COLO668 (cell line): Measurements from ENCODE around the gene CADPS2.
A peak's percentile ranks its signal among the peaks of the same experiment; 100 is the strongest.

Experiments
- DNase-seq: peaks from one replicate; lab custom pipeline; 2025; ENCODE audit not compliant: unreplicated experiment; lab: John Stamatoyannopoulos, UW

Gene CADPS2

DNA sequence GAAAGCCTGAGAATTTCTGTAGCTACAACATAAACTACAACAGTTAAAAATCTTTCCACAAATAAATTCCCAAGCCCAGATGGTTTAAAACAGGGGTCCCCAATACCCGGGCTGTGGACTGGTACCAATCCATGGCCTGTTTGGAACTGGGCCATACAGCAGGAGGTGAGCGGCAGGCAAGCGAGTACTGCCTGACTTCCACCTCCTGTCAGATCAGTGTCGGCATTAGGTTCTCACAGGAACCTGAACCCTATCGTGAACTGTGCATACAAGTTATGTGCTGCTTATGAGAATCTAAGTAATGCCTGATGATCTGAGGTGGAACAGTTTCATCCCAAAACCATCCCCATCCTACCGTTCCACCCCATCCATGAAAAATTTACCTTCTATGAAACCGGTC, 421.0 kb downstream of the CADPS2 start:
- no peak for DNase-seq

DNA sequence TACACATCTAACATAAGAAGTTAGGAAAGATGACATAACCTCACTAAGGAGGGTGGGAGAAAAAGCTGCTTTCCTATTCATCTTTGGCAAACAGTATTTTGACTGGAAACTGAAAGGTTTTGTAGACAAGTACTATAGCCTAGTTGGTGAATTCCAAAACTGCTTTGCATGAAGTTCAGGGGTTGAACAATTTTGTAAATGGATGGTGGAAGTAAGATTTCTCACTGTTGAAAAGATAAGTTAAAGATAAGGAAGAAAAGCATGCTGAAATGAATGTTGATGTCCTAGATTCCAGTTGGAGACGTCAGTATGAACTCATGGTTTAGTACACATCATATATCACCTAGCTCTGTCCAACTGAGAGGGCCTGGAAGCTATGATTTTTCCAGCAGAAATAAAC, 422.6 kb downstream of the CADPS2 start:
- no peak for DNase-seq

DNA sequence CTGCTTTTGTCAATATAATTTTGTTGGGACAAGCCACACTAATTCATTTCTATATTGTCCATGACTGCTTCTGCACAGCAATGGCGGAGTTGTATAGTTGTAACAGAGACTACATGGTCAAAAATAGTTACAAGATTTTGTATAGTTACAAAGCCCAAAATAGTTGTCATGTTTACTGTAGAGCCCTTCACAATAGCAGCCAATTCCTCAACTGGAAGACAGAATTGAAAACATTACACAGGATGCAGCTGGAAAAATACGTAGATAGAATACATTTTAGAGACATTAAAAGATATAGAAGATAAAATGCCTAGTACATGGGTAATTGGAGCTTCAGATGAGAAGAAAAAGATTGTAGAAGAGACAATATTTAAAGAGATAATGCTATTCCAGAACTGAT, 425.3 kb downstream of the CADPS2 start:
- DNase-seq, result no peak

DNA sequence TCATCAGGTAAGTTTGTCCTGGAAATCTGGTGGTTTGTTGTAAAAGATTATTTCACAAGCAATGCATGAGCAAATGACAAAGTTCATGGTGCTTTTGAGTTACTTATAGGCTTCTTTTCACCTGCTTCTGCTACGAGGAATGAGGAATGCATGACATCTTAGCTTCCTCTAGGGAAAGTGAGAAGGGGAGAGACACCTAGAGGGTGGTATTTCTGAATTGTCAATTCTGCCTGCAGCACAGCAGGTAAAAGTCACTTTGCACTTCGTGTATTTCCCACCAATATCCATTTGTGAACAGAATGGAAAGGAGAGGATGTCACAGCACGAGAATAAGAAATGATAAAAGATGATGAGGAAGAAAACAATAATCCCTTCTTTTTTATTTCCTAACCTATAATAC, 428.3 kb downstream of the CADPS2 start:
- DNase-seq, result no peak

DNA sequence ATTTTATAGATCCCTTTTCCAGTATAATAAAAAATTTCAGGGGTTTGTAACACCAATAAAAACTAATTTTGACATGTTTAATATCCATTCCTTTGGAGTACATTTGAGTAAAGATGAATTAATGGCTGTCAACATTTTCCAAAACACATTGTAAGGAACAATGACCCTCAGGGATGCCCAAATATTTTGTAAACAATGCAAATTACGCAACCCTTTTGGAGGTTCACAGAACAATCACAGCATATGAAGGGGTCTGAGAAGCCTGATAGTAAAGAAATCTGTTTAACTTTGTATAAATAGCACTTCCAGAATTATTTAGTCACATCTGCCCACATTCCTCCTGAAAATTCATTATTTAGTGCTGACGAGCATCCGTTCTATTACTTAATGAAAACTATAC, 428.9 kb downstream of the CADPS2 start:
- DNase-seq, result no peak

DNA sequence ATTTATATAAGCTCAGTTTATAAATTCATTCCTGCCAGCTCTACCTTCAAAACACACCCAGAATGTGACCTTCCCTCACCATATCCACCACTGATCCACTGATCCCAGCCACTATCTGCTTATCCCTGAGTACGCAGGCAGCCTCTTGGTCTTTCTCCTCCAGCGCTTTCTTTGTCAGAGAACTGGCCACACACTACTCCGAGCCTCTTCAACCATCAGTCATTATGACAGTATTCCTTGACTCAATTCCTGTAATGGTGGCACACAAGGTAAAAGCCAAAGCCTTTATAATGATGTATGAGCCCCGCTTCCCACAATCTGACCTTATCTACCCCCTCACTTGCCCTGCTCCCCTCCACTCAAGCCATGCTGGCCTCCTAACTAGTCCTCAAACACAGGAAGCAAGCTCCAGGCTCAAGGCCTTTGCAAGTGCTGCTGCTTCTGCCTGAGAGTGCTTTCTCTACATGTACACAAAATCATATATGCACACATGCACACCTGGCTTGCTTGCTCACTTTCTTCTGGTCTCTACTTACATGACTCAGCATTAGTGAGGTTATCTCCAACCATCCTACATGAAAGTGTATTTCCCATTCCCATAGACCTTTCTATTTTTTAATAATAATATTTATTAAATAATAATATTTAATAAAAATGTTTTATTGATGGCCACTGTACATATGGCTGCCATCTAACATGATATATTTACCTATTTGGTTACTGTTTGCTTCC, 431.3 kb downstream of the CADPS2 start:
- DNase-seq, result peak; percentile 25

DNA sequence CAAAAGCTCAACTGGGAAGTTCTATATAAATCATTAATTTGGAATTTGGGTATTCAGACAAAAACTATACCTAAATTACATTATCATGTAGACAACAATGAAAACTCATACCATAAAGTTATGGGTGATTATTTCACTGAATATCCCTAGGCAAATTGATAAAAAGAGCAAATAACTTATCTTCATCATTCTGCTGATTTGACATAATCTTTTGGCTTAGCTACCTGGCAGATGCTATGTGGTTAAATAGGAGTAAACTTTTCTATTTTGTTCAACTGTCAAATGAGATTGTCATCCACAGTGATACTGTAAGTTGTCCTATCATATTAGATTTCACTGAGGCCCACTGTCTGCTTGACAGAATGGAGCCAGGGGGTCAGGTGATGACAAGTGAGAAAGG, 432.8 kb downstream of the CADPS2 start:
- DNase-seq, result no peak

DNA sequence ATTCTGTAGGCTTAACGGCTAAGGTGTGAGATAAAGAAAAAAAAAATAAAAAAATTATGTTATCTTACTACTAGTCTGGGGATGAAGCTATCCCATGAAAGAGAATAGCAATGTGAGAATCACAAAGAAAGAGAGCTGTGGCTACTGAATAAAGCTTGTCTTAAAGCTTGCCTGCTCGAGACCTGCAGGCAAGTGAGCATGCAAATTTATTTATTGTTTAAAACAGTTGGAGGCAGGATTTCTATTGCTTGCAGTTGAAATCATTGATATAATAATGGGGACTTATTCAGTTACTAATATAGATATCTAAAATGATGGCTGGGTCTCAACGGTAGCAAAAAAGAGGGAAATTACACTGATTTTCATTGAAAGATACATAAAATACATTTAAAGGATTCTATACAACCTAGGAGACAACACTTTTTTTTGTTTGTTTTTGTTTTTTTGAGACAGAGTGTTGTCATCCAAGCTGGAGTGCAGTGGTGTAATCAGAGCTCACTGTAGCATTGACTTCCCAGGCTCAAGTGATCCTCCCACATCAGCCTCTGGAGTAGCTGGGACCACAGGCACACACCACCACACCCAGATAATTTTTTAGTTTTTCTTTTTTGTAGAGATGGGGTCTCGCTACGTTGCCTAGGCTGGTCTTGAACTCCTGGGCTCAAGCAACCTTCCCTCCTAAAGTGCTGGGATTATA, 437.2 kb downstream of the CADPS2 start:
- no peak for DNase-seq

DNA sequence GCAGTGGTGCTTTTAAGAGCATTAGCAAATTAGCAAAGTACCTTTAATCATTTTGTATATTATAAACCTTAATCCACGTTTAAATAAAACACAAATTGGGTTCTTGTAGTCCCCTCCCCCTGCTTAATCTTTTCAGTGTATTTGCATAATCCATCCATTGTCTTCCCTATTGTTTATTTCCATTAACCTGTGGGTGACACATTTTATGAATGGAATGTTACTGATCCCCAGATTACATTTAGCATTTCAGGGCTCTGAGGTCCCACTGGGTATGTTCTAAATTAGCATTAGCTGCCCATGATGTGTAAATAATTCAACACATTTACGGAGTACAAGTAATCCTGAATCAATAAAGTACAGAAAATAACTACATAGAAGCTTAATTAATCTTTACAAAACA, 443.3 kb downstream of the CADPS2 start:
- no peak for DNase-seq

DNA sequence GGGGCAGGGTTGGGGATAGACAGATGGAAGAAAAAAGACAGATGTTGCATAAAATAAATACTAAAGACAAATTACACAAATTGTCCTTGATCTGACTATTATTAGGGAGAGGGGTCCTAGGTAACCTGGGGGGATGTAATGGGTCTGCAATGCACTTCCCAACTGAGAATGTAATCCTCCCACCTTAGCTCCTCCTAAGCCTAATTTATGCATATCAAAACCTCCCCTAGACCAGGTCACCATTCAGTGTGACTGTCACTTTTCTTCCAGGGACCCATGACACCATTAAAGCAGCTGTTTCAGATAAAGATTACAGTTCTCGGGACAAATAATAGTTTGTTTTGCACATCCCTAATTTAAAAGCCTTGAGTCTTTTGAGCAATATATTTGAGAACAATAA, 447.8 kb downstream of the CADPS2 start:
- no peak for DNase-seq

DNA sequence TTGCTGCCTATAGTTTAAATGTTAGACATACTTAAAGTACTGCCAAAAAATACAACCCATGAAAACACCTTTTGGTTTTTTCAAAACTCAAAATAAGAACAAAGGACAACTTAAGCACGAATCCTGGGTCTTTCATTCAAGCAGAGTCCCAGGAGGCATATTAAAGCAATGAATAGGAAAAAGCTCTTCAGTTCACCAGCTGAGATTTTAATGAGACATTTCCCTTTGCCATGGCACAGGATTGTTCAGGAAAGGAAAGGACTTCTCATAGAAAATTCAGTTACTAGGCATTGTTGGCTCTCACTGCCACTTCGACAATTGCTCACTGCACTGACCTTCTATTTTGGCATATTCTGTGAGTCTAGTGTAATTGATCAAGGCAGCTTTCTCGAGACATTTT, 448.3 kb downstream of the CADPS2 start:
- DNase-seq, result no peak

DNA sequence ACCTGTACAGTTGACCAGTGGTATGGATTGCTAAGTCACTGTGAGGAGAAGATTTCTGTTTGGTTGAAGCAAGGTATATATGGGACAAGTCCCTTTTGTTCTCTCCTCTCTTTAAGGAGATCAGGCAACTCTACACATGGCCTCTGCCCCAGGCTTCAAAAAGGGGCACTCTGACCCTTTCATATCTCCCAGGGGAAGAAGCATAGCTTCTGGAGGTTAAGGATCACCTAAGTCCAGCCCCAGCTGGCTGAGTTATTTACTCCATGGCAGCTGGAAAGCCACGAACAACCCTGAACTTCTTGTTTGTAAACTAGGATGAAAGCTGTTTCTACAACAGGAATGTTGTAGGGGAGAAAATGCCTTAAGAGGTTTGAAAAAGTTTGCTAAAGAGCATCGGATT, 452.5 kb downstream of the CADPS2 start:
- no peak for DNase-seq

DNA sequence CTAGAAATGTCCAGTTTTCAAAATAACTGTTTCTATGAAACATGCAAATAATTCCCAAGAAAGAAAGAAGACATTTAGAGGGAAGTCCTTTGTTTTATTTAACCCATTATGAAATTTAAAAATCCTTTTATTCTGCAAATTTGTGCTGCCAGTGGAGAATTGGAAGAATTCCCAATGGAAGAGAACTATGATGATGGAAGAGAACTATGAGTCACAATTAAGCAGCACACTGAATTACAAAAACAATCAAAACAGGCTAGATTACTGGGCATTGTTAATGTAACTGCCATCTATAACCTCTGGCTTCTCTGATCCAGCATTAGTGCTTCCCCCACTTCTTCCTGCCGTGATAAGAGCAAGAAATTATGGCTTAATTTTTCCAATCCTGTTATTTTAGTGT, 455.6 kb downstream of the CADPS2 start:
- no peak for DNase-seq

DNA sequence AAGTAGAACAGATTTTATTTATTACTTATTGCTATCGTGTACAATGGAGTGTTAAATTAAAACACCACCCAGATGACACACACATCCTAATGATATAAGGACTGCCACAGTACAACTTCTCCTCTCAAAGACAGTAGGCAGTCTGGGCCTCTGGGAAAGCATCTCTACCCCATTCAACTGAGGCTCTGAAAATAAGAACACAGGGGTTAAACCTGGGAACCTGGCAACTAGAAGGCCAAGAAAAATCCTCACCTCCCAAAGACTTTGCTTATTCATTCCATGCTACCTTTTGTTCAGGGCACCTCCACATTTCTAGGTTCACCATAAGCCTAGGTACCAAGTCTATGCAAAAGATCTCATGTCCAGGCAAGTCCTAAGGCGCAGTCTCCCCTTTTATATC, 456.3 kb downstream of the CADPS2 start:
- no peak for DNase-seq

DNA sequence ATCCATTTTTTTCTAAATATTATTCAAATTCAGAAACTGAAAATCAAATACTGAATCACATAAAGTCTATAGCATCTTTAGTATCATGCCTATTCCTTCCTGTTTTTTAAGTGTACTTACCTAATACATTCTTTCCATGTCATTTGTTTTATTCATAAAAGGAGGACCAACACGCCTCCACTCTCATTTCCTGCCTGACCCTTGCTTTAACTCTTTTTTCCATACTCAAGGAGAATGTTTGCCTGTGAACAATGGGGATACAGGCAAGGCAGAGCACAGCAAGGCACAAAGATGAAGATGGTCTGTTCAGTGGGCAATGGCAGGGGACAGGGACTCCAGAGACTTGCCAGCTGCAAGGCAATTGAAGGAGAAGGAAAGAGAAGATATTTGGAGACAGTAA, 460.5 kb downstream of the CADPS2 start:
- no peak for DNase-seq

DNA sequence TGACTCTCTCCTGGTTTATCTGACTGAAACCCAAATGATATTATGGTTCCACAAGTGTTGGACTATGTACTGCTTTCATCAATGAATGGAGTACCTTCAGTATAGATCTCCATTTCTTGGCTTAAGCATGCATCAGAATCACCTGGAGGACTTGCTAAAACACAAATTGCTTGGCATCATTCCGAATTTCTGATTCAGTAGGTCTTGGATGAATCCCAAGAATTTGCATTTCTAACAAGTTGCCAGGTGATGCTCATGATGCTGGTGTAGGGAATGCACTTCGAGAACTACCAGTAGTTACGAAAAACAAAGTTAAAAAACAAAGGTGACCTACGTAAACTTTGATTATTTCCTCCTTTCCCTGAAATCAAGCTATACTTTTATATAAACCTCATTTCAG, 462.7 kb downstream of the CADPS2 start:
- no peak for DNase-seq

DNA sequence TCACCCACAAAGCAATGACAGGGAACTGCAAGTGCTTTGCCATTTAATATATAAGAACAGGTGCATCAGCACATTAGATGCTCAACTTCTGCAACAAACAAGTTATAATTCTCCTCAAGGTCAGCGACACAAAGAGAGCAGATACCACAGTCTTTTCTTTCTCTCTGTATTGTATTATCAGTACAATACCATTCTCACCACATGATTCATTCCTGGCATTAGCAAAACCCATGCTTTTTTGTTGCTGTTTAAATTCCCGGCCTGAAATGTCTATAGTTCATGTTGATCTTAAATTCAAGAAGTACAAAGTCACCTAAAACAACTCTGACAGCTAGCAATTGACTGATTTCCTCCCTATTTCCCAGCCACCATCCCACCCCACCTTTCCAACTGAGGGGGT, 469.9 kb downstream of the CADPS2 start:
- DNase-seq, result no peak

DNA sequence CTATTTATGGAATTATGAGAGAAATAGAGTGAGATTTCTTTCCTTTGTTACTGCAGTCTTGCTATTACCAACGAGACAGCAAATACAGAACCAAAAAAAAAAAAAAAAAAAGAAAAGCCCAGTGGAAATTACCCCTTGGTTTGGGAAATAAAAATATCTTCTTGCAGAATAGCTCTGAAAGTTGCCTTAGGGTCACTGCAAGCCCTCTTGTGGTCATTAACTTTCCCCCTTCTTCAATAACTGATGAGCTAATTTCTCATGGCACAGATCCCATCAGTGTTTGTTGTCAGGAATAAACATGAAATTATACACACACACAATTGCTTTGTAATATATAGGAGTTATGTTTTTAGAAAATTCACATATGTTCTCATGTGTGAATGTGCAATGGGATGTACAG, 470.8 kb downstream of the CADPS2 start:
- DNase-seq, result no peak

DNA sequence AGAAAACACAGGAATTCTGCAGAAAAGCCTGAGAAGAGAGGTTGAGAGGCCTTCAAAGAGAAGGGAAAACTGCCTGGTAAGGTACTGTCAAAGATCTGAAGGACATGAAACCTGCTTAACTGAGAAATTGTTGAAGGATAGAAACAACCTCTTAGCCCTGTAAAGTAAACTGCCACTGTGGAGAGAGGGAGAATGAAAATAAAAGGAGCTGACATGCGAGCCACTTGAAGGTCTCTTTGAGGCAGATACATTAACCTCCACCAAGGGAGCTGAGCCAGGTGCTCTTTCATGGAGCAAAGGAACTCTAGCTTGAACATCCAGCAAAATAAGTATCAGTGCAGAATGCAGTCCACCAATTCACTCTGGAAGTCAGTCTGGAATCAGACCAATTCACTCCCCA, 472.9 kb downstream of the CADPS2 start:
- DNase-seq, result no peak

DNA sequence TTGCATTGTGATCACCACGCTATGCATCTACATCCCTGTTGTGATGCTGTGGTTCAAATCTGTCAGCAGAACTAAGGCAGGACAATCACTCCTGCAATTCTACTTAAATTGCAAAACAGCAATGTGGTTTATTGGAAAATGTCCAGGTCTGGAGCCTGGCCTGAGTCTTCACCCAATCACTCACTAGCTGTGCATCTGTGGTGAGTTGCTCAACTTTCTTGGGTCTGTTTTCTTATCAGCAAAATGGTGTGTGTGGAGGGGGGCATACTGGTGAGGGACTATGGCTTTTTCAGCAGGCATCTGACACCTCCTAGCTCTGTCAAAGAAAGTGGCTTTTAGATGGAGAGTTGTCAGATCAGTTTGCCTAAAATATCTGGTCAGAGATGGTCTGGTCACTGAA, 473.4 kb downstream of the CADPS2 start:
- DNase-seq, result no peak

DNA sequence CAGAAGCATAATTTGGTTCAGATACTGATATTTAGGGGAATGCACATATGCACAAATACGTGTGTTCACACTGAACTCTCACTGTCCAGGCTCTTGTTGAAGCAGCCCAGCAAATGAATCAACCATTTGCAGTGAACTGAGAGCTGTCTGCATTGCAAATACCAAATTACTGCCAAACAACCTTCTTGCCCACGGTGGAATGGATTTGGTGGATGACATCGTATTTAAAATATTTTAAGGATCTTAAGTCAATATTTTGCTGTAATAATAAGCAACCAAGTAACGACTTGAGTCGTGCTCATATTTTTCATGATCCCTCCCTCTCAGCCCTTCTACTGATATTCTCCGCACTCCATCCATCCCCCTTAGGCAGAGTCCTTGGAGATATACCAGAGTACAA, 473.8 kb downstream of the CADPS2 start:
- DNase-seq, result no peak

DNA sequence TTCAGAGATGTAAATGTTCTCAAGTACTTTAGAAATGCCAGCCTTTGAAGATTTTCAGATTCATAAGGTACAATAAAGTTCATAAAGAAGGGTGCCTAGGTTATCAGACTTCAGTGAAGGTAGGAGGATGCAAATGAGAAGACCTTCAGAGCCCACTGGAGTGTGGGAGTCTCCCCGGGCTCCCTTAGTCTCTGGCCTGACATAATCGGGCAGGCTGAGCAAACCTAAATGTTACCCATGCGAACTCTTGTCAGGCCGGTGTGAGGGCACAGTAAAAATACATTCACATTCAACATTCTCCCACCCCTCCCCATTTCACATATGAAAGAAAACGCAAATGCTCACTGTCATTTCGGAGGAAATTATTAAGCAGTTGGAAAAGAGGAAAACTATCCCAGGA, 479.1 kb downstream of the CADPS2 start:
- DNase-seq, result no peak

DNA sequence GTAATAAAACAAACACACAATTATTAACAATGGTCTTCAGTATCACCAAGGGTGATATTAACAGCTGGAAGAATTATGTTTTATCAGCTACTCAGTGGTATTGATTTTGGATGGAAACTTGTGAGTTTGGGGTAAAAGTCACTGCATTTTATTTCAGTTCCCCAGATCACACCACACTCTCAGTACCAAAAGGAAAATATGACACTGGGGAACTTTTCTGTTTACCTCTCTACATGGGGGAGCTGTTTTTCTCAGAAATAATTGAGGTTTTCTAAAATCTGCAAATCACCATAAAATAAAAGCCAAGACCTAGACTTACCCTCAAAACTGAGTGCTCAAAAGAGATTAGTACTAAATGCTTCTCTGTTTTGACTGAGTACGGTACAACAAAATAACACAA, 483.1 kb downstream of the CADPS2 start:
- DNase-seq, result no peak
